ENCODE measurements around the gene KIAA0586.
"Not testable (repeated sequence)": the region's sequence is repeated elsewhere in the genome, so short reads cannot be mapped to it uniquely, and the experiment has no call there.

The KIAA0586 gene

DNA sequence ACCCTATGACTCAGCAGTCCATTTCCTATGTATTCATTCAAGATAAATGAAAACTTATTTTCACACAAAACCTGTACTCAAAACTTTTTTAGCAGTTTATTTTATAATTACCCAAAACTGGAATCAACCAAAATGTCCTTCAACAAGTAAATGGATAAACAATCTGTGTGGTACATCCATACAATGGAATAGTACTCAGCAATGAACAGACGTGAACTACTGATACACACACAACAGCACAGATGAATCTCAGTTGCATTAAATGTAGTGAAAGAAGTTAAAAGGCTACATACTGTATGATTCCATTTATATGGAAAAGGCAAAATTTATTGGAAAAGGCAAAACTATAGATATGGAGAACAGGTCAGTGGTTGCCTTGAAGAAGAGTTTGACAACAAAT is 90.1 kb downstream of the KIAA0586 start:
- H3K4me3 ChIP-seq (ENCODE audit: low read depth, low read length): no peak overlapping the region
- TF ChIP-seq CTCF (IDR thresholded peaks at IDR 0.05; ENCODE audit: borderline replicate concordance, insufficient read depth, low read depth, low read length): no peak

GRCh38 chr14:58525691-58526090 is 98.2 kb downstream of the KIAA0586 start:
- not testable (repeated sequence) for H3K4me3 ChIP-seq (ENCODE audit: low read depth, low read length)

DNA sequence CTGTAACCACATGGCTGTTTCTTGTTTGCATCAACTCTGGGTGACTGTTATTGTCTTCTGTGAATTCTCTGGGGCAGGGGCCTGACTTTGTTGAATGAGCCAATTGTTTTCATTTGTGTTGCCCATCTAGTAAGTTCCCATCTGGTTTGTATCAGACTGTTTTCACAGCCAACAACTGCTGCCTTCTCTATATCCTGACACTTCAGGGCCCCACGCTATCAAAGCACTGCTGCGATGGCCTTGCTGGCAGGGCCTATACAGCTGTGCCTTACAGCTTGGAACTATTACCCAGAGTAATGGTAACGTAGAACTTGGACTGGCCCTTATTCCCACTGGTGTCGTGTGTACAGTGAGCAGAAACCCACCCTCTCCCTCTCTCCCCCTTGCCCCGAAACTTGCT is 105.9 kb downstream of the KIAA0586 start:
- TF ChIP-seq CTCF (IDR thresholded peaks at IDR 0.05; ENCODE audit: borderline replicate concordance, insufficient read depth, low read depth, low read length): no peak
- no peak overlapping the region for H3K4me3 ChIP-seq (ENCODE audit: low read depth, low read length)

DNA sequence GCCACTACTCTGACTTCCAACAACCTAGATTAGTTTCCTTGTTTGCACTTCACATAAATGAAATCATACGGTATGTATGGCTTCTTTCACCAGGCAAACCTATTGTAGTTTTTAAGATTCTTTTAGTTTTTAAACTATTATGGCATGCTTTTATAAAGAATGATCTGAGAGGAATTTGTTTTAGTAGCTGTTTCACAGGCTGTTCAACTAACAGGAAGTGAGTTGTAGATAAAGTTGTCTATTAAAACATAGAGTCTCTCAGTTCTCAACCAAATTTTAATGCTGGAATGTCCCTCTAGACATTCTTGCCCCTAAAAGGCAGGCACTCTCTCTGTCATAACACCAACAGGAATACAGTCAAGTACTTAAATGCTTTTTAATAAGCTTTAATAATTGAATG is 107.5 kb downstream of the KIAA0586 start:
- H3K4me3 ChIP-seq (ENCODE audit: low read depth, low read length): no peak overlapping the region
- TF ChIP-seq CTCF (IDR thresholded peaks at IDR 0.05; ENCODE audit: borderline replicate concordance, insufficient read depth, low read depth, low read length): no peak

DNA sequence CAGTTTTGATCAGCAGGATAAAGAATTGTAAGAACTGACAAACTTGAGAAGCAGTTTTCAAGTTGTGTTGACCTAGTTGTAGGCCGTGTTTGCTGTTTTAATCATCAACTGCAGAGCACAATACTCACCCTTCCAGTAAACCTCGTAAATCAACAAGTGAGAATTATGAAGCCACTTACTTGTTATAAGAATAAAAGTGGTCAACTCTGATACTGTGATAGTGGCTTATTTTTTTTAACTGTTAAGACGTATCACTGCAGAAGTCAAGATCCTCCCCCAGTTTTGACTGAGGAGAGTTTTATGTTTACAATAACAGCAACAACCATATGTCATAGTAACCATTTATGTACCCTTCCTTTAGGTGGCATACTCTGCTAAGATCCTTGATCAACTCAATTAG is 109.5 kb downstream of the KIAA0586 start:
- no peak overlapping the region for H3K4me3 ChIP-seq (ENCODE audit: low read depth, low read length)
- TF ChIP-seq CTCF (IDR thresholded peaks at IDR 0.05; ENCODE audit: borderline replicate concordance, insufficient read depth, low read depth, low read length): no peak

DNA sequence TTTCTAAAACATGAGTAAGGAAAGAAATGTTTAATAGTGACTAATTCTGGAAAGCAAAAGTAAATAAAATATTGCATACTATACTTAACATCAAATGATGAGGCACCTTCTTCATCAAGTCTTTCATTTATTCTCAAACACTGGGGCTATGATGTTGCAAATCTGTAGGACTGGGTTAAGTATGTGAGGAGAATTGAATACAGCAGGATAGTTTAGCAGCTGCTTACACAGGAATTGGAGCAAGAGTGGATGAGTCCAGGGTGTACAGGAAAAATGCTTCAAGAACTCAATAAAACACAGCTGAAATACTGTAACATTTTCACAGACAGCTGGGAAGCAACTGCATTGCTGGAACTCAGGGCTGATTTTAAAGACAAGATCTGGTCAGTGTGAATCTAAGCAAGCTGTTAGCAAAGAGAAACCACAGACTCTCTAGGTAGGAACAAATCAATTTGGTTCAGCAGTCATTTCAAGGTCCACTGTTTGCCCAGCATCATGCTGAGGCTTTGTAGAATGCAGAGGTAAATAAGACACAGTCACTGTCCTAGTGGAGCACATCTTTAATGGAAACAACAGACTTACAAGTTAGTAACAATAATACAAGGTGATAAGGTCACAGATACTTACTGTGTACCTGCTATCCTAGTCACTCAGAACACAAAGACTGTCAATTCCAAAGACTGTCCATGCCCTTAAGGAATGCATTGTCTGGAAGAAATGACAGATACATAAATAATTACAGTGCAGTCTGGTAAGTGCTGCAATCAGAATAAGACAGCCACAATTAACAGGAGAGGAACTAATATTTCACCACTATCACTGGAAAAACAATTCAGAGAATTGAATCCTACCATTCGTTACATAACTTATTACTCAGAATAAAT is 113.5 kb downstream of the KIAA0586 start:
- TF ChIP-seq CTCF (IDR thresholded peaks at IDR 0.05; ENCODE audit: borderline replicate concordance, insufficient read depth, low read depth, low read length): no peak
- no peak overlapping the region for H3K4me3 ChIP-seq (ENCODE audit: low read depth, low read length)

DNA sequence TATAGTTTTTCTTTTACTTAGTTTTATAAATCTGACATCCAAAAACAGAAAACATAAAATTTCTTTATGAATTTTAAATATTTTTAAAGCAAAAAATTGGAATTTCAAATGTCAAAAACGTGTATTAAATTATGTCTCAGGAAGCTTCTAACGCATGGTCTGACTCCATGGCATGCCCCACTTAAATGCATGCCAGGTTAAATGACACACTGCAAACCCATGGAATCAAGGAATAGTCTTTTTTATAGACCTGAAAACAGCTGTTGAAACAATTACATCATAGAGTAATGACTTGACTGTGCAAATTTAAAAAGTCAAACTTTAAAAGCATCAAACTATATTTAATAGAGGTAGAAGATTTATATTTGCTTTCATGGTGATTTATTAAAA is 114.1 kb downstream of the KIAA0586 start:
- TF ChIP-seq CTCF (IDR thresholded peaks at IDR 0.05; ENCODE audit: borderline replicate concordance, insufficient read depth, low read depth, low read length): no peak
- H3K4me3 ChIP-seq (ENCODE audit: low read depth, low read length): no peak overlapping the region
